ENCODE measurements around the gene SLC25A29. TPM values are rescaled to one million over a fixed set of nuclear protein-coding genes. Genes with fewer than 3 reads are reported as not detected.

SLC25A29 gene
- polyA plus RNA-seq, 2 of the 4 experiments (the other 2 are of a cell fraction): 6.3 to 15.1 TPM

DNA sequence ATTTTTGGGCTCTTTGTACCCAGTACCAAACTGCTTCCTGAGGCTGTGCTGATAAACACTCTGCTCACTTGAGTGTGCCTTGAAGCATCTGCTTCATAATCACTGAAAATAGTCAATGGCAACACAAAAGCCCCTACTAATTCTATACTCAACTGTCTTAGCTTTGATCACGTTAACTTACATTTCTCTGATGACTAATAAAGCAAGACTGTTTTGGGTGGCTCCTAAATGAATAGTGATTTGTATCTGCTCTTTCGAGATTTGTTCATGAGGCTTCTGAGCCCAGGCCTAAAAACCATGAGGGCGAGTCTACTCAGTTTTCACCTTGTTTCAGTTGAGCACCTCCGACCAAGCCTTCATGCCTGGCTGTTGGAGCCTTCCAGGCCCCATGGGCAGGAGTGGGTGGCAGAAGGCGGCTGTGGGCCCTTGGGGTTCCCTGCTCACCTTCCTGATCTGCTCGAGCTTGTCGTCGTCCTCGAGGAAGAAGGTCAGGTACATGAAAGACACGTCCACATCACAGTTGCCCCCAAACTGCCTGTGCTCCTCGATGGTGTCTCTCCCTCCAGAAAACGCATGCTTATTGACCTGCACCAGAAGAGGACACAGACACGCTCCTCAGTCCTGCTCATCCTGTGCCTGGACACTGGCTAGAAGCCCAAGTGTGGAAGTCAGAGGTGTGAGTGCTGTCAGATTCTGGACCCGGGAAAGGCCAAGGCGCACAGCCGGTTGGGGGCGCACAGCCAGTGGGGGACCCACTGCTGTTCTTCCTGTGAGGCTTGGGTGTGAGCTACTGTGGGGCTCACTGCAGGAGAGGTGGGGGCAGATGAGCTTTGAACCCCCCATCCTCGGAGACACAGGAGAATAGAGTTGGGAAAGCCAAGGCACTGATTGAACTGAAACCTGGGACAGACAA, 30.6 kb upstream of the SLC25A29 start:
- ChIA-PET POLR2A (interaction anchor here (0.5 kb wide), 1 partner anchor 24 kb away, joined by 7 read pairs; no protein-coding TSS in a partner anchor), CTCF (interaction anchor here (1.1 kb wide), 1 partner anchor 51 kb away, joined by 3 read pairs; no protein-coding TSS in a partner anchor)
- Histone ChIP-seq H3K9me3 (no peaks in the 10 kb centered on the region), H3K4me1 (peaks cover 11% of the 10 kb centered on the region), H3K4me3 (no peak overlapping the region), H3K27ac (no peak overlapping the region), H3K4me2 (no peak overlapping the region)
- no peak for ATAC-seq
- FAIRE-seq: peak; percentile 70
- TF ChIP-seq, protein P1, sequence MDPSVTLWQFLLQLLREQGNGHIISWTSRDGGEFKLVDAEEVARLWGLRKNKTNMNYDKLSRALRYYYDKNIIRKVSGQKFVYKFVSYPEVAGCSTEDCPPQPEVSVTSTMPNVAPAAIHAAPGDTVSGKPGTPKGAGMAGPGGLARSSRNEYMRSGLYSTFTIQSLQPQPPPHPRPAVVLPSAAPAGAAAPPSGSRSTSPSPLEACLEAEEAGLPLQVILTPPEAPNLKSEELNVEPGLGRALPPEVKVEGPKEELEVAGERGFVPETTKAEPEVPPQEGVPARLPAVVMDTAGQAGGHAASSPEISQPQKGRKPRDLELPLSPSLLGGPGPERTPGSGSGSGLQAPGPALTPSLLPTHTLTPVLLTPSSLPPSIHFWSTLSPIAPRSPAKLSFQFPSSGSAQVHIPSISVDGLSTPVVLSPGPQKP (IDR thresholded peaks at IDR 0.05; ENCODE audit: low read depth, low read length): no peak
- TF ChIP-seq FOSB (CRISPR knock-in tag; IDR thresholded peaks at IDR 0.05): no peak
- TF ChIP-seq EP300 (IDR thresholded peaks at IDR 0.05): no peak
- TF ChIP-seq FOSL2 (IDR thresholded peaks at IDR 0.05): no peak
- TF ChIP-seq FOSL2 (CRISPR knock-in tag; IDR thresholded peaks at IDR 0.05): no peak
- TF ChIP-seq MAFK (IDR thresholded peaks at IDR 0.05; ENCODE audit: partially characterized antibody): no peak
- TF ChIP-seq, protein P2, sequence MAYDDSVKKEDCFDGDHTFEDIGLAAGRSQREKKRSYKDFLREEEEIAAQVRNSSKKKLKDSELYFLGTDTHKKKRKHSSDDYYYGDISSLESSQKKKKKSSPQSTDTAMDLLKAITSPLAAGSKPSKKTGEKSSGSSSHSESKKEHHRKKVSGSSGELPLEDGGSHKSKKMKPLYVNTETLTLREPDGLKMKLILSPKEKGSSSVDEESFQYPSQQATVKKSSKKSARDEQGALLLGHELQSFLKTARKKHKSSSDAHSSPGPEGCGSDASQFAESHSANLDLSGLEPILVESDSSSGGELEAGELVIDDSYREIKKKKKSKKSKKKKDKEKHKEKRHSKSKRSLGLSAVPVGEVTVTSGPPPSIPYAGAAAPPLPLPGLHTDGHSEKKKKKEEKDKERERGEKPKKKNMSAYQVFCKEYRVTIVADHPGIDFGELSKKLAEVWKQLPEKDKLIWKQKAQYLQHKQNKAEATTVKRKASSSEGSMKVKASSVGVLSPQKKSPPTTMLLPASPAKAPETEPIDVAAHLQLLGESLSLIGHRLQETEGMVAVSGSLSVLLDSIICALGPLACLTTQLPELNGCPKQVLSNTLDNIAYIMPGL (CRISPR knock-in tag; IDR thresholded peaks at IDR 0.05; ENCODE audit: borderline replicate concordance): no peak
- TF ChIP-seq CBX2 (IDR thresholded peaks at IDR 0.05; ENCODE audit: borderline replicate concordance, low read depth): no peak
- TF ChIP-seq RCOR1 (IDR thresholded peaks at IDR 0.05; ENCODE audit: low read depth, low read length): no peak
- no peak for TF ChIP-seq EHMT2 (IDR thresholded peaks at IDR 0.05; ENCODE audit: low read depth)
- no peak for TF ChIP-seq TP53 (CRISPR knock-in tag; IDR thresholded peaks at IDR 0.05)
- TF ChIP-seq, protein P3, sequence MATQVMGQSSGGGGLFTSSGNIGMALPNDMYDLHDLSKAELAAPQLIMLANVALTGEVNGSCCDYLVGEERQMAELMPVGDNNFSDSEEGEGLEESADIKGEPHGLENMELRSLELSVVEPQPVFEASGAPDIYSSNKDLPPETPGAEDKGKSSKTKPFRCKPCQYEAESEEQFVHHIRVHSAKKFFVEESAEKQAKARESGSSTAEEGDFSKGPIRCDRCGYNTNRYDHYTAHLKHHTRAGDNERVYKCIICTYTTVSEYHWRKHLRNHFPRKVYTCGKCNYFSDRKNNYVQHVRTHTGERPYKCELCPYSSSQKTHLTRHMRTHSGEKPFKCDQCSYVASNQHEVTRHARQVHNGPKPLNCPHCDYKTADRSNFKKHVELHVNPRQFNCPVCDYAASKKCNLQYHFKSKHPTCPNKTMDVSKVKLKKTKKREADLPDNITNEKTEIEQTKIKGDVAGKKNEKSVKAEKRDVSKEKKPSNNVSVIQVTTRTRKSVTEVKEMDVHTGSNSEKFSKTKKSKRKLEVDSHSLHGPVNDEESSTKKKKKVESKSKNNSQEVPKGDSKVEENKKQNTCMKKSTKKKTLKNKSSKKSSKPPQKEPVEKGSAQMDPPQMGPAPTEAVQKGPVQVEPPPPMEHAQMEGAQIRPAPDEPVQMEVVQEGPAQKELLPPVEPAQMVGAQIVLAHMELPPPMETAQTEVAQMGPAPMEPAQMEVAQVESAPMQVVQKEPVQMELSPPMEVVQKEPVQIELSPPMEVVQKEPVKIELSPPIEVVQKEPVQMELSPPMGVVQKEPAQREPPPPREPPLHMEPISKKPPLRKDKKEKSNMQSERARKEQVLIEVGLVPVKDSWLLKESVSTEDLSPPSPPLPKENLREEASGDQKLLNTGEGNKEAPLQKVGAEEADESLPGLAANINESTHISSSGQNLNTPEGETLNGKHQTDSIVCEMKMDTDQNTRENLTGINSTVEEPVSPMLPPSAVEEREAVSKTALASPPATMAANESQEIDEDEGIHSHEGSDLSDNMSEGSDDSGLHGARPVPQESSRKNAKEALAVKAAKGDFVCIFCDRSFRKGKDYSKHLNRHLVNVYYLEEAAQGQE (IDR thresholded peaks at IDR 0.05): no peak
- no peak for TF ChIP-seq HDAC2 (IDR thresholded peaks at IDR 0.05)
- TF ChIP-seq CBX8 (IDR thresholded peaks at IDR 0.05): no peak
- no peak for TF ChIP-seq MAZ (IDR thresholded peaks at IDR 0.05; ENCODE audit: borderline replicate concordance, low read depth, low read length)
- DNase-seq (ENCODE audit: low read depth in 1 of 2, low spot score in 1 of 2): no peak
- WGBS (ENCODE audit: missing lambda C conversion rate): 94% methylated on average over 16 of the region's 18 CpGs

DNA sequence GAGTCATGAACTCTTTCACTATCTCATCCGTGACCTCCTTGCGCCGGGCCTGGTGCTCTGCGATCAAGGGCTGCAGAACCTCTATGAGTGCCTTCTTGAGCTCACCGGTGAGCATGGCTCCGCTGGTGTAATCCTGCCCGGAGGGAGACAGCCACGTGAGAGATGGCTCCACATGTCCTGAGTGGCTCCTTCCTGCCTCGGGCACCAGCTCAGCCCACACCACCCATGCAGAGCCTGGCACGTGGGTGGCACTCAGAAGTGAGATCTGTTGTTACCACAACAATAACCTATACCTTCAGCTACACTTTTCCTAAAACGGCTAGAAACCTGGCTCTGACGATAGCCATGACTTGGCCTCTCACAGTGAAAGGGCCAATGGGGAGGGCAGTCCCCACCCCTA, 28.7 kb upstream of the SLC25A29 start:
- DNase-seq (ENCODE audit: low read depth in 1 of 2, low spot score in 1 of 2): no peak
- Histone ChIP-seq H3K4me3 (no peak overlapping the region), H3K27ac (no peak overlapping the region), H3K4me1 (no peaks in the 10 kb centered on the region), H3K4me2 (no peak overlapping the region), H3K9me3 (no peaks in the 10 kb centered on the region)
- CTCF ChIA-PET: interaction anchor here (1.2 kb wide), 1 partner anchor 32 kb away, joined by 3 read pairs; no protein-coding TSS in a partner anchor
- 91% methylated on average over 12 of the region's 12 CpGs for WGBS (ENCODE audit: missing lambda C conversion rate)
- POLR2A ChIA-PET: no interaction called here
- ATAC-seq: no peak
- TF ChIP-seq NPAS2 (CRISPR knock-in tag; IDR thresholded peaks at IDR 0.05; ENCODE audit: borderline replicate concordance): no peak
- no peak for TF ChIP-seq ZFP36 (IDR thresholded peaks at IDR 0.05; ENCODE audit: borderline replicate concordance, partially characterized antibody)
- TF ChIP-seq CBX2 (IDR thresholded peaks at IDR 0.05; ENCODE audit: borderline replicate concordance, low read depth): no peak
- no peak for TF ChIP-seq MAZ (IDR thresholded peaks at IDR 0.05; ENCODE audit: borderline replicate concordance, low read depth, low read length)
- no peak for TF ChIP-seq MAFK (IDR thresholded peaks at IDR 0.05; ENCODE audit: partially characterized antibody)
- TF ChIP-seq JUN (IDR thresholded peaks at IDR 0.05): no peak
- no peak for TF ChIP-seq RFX5 (IDR thresholded peaks at IDR 0.05)
- TF ChIP-seq CHD2 (IDR thresholded peaks at IDR 0.05; ENCODE audit: low read length, partially characterized antibody): no peak
- TF ChIP-seq, protein P2 (CRISPR knock-in tag; IDR thresholded peaks at IDR 0.05; ENCODE audit: borderline replicate concordance): no peak
- TF ChIP-seq GATA3 (IDR thresholded peaks at IDR 0.05; ENCODE audit: borderline replicate concordance): no peak
- no peak for TF ChIP-seq EHMT2 (IDR thresholded peaks at IDR 0.05; ENCODE audit: low read depth)
- no peak for TF ChIP-seq MYC (IDR thresholded peaks at IDR 0.05; ENCODE audit: borderline replicate concordance, low read length)
- TF ChIP-seq, protein P1 (IDR thresholded peaks at IDR 0.05; ENCODE audit: low read depth, low read length): no peak
- FAIRE-seq: no peak

Data from A549 (cell line).